Motor neuron (in vitro differentiated cells): ENCODE results near the gene MPPE1. TPM values are rescaled to one million over a fixed set of nuclear protein-coding genes. Genes with fewer than 3 reads are reported as not detected.

Source experiments
- ATAC-seq, 8 experiments: fragments of 200-7000 bp; cut with Tn5 transposase; replicated peaks in 6 of 8; 2 replicates each; pipeline ENCODE4 v1.8.0; 2021; ENCODE audit warnings: mild to moderate bottlenecking in 8 of 8, moderate library complexity in 8 of 8
- H3K27ac ChIP-seq, 2 donors: fragments of 250-450 bp; sonication (Bioruptor Pico); 2 replicates each; pipeline ENCODE4 v1.9.0; 2021; ENCODE audit warnings: antibody characterized with exemption in 2 of 2, mild to moderate bottlenecking in 2 of 2, moderate library complexity in 1 of 2
- H3K4me1 ChIP-seq, 2 donors: fragments of 250-450 bp; sonication (Bioruptor Pico); replicated peaks in 1 of 2; 2 replicates each; pipeline ENCODE4 v1.6.1; 2021; ENCODE audit warnings: antibody characterized with exemption in 2 of 2, mild to moderate bottlenecking in 2 of 2, moderate library complexity in 1 of 2
- H3K4me3 ChIP-seq, 5 donors: fragments of 250-450 bp; sonication (Bioruptor Pico); 2 replicates each; pipeline ENCODE4 v1.9.0; 2021; ENCODE audit warnings: antibody characterized with exemption in 5 of 5, mild to moderate bottlenecking in 5 of 5, moderate library complexity in 4 of 5
- WGBS, 10 experiments: fragments of 450-650 bp; shearing (Covaris generic); methylation state at CpG; one replicate each; pipeline ENCODE4 v1.0.0; 2022; 5-methylcytosine and 5-hydroxymethylcytosine counted together
- in situ Hi-C, 9 experiments: fragments of 400-800 bp; cut with MboI; loops; one replicate each; pipeline ENCODE4 v1.15.0; 2021; ENCODE audit warnings: low sequenced_read_pairs in 9 of 9, low pct_unique_long_range_greater_than_20kb in 2 of 9; ENCODE audit not compliant: unreplicated experiment in 9 of 9
- total RNA-seq, 8 experiments: library from RNA; unstranded; fragments of 300-600 nt; gene quantifications; 2 replicates each; pipeline versions ENCODE4 v1.2.3 to v1.2.4, GENCODE V29; 2022

Gene MPPE1
- total RNA-seq, 8 experiments from 2014 or later, result 13.9 to 41.3 (median 23.5) TPM

DNA sequence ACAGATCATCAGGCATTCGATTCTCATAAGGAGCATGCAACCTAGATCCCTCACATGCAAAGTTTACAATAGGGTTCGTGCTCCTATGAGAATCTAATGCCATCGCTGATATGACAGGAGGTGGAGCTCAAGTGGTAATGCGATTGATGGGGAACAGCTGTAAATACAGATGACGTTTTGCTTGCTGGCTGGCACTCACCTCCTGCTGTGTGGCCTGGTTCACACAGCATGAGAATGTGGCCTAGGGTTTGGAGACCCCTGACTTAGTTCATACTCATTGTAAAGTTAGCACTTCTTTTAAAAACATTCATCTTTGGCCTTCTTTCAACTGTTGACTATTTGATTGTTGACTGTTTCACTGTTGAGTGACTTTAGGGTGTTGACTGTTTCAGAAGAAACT, 65.6 kb downstream of the MPPE1 start:
- ATAC-seq, result no peak
- Histone ChIP-seq H3K27ac (no peak overlapping the region), H3K4me3 (no peak overlapping the region), H3K4me1 (no peaks in the 10 kb centered on the region)
- 20 to 86% (median 38%) methylated on average over 1 to 4 of the region's 5 CpGs; no CpG with 5 or more reads in 3 of the 10 experiments for WGBS, 10 experiments
- in situ Hi-C loops, result loop anchor here in 1 of 9 experiments (25.0 kb wide), 1 partner anchor 95 kb away; no protein-coding TSS in a partner anchor

DNA sequence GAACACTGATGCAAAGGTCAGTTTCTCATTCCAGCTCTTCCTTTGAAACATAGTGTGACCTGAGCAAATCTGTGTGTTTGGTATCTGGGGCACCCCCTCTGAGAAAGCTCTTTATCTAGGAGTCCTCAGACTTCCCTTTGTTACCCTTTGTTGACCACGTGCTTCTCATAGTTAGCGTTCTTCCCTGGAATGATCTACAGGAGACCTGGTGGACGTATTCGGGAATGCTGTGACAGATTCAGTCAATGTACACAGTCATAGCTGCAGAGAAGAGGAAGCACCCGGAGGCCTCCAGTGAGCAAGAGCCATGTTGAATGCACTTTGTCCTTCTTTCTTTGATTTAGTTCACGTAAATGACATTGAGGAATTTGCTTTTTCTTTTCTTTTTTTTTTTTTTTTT, 67.6 kb downstream of the MPPE1 start:
- Histone ChIP-seq H3K4me1 (no peaks in the 10 kb centered on the region), H3K4me3 (no peak overlapping the region), H3K27ac (no peak overlapping the region)
- in situ Hi-C loops, result loop anchor here in 1 of 9 experiments (25.0 kb wide), 1 partner anchor 97 kb away; no protein-coding TSS in a partner anchor
- 38 to 78% (median 50%) methylated on average over 1 to 6 of the region's 6 CpGs; no CpG with 5 or more reads in 1 of the 10 experiments for WGBS, 10 experiments
- ATAC-seq, result peak in 4 of 8 experiments; percentile 32 to 87 (median 60)

DNA sequence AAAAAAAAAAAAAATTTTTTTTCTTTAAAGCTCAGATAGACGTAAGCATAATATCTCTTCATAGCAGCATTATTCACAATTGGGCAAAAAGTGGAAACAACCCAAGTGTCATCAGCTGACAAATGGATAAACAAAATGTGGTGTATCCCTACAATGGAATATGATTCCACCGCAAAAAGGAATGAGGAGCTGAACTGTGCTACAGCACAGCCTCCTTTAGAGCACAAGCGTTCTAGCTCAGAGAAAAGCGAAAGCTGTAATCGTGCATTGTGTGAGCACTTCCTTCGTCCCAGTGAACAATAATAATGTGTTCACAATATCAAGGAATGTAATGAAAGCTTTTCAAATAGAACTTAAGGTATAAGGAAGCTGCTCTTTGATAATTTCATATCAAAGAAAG, 68.6 kb downstream of the MPPE1 start:
- Histone ChIP-seq H3K4me1 (no peaks in the 10 kb centered on the region), H3K4me3 (no peak overlapping the region), H3K27ac (no peak overlapping the region)
- WGBS, 10 experiments, result 61 to 100% (median 85%) methylated on average over 1 to 6 of the region's 6 CpGs
- no peak for ATAC-seq
- in situ Hi-C loops, result loop anchor here in 1 of 9 experiments (25.0 kb wide), 1 partner anchor 98 kb away; no protein-coding TSS in a partner anchor

DNA sequence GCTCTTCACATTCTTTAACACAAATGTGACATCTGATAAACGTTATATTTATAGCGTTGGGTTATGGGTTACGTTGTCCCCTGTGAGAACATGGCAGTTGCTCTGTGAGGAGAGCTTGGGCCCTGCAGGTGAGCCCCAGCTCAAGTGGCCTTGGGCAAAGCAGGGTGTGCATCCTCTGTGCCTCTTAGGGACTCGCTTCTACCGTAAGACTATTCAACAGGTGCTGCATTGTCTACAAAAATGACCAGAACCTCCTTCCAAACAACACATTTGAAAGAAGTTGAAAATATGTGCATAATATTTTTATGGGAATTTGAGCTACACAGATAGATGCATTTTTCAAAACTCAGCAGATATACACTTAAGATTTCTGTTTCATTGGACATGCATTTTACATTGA, 73.3 kb downstream of the MPPE1 start:
- WGBS, 10 experiments, result 60 to 100% (median 88%) methylated on average over 1 to 5 of the region's 5 CpGs; no CpG with 5 or more reads in 3 of the 10 experiments

More for the DNA sequence above, 73.3 kb downstream of the MPPE1 start:
- in situ Hi-C loops, result loop anchor here in 1 of 9 experiments (25.0 kb wide), 1 partner anchor 103 kb away; no protein-coding TSS in a partner anchor
- ATAC-seq, result no peak
- Histone ChIP-seq H3K4me1 (no peaks in the 10 kb centered on the region), H3K4me3 (no peak overlapping the region), H3K27ac (no peak overlapping the region)

Other genes starting within 250 kb of the MPPE1 start
- gene GNAL, start 219.1 kb downstream of the MPPE1 start, total RNA-seq, result 10 to 100 TPM in 4 of 8 experiments, 1 to 10 TPM in 3, under 1 TPM in 1; 0.85 to 31.0 (median 11.1) TPM
- gene CHMP1B, start 56.9 kb downstream of the MPPE1 start, total RNA-seq, result 10 to 100 TPM; 27.6 to 57.4 (median 39.1) TPM
- 10 to 100 TPM in 5 of 8 experiments, 1 to 10 TPM in 3; 4.1 to 54.1 (median 16.8) TPM for gene IMPA2, start 73.2 kb upstream of the MPPE1 start, total RNA-seq
- gene ANKRD62, start 185.5 kb upstream of the MPPE1 start, total RNA-seq, result under 1 TPM in 5 of 8 experiments, not detected in 3; 0.05 to 0.21 (median 0.14) TPM